COLO668 (cell line): ENCODE data around the gene LAMB1.
A peak's percentile ranks its signal among the peaks of the same experiment; 100 is the strongest.
"Not testable (repeated sequence)": the region's sequence is repeated elsewhere in the genome, so short reads cannot be mapped to it uniquely, and the experiment has no call there.

Experiments
- DNase-seq: peaks from one replicate; lab custom pipeline; 2025; ENCODE audit not compliant: unreplicated experiment; lab: John Stamatoyannopoulos, UW

Gene LAMB1

DNA sequence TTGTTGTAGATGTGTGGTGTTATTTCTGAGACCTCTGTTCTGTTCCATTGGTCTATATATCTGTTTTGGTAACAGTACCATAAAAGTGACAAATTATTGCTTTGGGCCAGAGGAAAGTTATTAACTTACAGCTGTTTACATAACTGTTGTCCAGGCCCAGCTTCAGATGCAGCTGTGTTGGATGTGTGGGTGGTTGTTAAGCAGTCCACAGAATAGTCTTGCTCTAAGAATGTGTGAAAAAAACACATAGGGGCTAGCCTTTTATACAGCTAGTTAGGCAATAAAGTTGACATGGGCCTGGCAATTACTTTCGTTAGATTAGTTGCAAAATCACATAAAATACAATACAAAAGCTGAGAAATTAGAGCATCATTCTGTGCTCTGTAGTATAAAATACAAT is 80.1 kb downstream of the LAMB1 start:
- DNase-seq, result no peak

DNA sequence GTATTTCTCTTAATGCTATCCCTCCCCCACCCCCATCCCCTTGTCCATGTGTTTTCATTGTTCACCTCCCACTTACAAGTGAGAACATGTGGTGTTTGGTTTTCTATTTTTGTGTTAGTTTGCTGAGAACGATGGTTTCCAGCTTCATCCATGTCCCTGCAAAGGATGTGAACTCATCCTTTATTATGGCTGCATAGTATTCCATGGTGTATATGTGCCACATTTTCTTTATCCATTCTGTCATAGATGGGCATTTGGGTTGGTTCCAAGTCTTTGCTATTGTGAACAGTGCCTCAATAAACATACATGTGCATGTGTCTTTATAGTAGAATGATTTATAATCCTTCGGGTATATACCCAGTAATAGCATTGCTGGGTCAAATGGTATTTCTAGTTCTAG is 81.1 kb downstream of the LAMB1 start:
- not testable (repeated sequence) for DNase-seq

DNA sequence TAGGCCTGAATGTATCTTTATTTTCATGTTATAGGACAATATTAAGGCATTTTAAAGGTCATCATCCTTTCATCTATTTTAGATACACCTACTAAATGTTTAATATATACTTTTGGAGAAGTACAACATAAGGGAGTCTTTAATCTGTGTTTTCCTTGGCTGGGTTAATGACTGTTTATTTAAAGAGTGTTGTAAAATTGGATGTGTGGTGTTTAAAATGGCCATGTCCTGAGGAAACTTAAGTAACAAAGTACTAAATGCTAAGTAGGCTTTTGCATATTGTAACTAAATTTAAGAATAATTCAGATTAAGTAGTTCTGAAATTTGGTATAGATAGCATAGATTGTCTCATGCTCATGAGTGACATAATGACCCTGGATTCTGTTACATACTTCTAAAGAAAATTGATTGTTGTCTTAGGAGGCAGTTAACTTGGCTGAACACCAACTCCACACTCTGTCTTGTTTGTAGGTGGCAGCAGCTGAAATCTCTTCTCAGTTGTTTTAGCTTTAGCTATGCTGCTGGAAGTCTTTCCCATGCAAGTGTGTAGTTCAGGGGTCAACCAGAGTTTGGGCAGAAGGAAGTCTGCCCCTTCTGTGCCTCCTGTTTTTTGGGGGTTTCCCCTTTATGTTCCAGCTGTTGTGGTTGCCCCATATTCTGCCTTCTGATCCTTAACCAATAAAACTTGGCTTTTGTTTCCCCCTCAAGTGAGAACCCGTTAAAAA is 82.8 kb downstream of the LAMB1 start:
- no peak for DNase-seq

GRCh38 chr7:107918948-107919347 is 84.0 kb downstream of the LAMB1 start:
- DNase-seq, result no peak

GRCh38 chr7:107917763-107918651 is 85.0 kb downstream of the LAMB1 start:
- no peak for DNase-seq

DNA sequence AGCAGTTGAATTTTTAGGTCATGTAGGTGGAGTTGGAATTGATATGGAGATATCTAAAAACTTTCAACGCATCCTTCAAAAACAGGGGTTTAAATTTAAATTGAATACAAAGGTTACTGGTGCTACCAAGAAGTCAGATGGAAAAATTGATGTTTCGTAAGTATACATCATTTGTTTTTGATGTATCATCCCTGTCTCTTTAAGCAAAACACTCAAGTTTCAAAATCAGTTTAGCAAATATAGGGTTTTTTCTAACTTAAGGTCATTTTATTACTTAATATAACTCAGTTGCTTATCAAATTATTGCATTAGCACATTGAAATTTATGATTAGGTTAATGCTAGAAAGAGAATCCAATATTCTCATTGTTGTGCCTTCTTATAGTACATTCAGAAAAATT is 87.4 kb downstream of the LAMB1 start:
- DNase-seq, result no peak

GRCh38 chr7:107914831-107915230 is 88.1 kb downstream of the LAMB1 start:
- no peak for DNase-seq

DNA sequence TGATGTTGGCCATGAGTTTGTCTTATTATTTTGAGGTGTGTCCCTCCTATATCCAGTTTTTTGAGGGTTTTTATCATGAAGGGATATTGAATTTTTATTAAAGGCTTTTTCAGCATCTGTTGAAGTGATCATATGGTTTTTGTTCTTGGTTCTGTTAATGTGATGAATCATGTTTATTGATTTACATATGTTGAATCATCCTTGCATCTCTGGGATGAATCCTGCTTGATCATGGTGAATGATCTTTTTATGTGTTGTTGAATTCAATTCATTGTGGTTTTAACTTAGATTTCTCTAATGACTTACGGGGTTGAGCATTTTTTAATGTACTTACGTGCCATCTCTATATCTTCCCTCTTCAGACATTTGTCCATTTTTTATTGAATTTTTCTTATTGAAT is 89.1 kb downstream of the LAMB1 start:
- no peak for DNase-seq

DNA sequence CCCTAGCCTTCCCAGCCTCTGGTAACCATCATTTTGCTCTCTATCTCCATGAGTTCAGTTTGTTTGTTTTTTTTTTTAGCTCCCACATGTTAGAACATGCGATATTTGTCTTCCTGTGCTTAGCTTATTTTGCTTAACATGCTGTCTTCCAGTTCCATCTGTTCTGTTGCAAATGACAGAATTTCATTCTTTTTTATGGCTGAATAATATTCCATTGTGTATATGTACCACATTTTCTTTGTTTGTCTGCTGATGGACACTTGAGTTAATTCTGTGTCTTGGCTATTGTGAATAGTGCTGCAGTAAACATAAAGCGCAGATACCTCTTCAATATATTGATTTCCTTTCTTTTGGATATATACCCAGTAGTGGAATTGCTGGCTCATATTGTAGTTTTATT is 91.0 kb downstream of the LAMB1 start:
- no peak for DNase-seq

DNA sequence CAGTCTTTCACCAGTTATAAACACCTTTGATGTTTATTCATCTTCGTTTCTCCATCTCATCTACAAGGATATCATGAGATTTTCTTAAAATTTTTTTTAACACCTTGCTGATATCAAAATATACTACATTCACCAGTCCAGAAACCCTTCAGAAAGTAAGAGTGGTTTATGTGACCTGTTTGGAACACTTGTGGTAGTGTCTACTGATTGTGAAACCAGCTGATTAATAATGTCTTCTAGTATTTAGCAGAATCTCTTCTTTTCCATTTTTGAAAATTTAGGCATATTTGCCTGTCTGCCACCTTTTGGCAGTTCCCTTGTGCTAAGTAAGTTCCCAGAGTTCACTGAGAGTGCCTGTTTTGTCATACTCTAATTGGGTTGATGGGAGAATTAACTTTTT is 93.5 kb downstream of the LAMB1 start:
- DNase-seq, result no peak

GRCh38 chr7:107907790-107908189 is 95.2 kb downstream of the LAMB1 start:
- no peak for DNase-seq

- DNase-seq, result no peak
Measured at GRCh38 chr7:107902381-107902780, 100.6 kb downstream of the LAMB1 start.

DNA sequence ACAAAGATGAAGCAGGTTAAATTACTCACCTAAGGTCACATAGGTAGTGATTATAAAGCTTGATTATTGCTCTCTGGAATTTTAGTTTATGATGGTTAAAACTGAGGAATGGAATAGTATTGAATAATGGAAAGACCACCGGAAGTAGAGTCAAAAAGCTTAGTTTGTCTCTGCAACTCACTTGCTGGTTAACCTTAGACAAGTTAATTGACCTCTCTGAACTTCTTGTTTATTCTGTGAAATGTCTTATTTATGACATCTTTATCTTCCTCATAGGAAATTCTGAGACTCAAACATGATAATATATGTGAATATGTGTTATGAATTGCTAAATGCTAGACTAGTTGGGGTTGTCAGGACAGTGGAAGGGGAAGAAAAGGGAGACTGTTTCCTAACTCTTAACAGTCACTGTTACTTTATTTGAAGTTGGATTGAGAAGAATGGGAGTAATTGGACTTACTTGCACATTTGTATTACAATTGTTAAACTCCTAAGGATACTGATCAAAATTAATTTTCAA is 102.4 kb downstream of the LAMB1 start:
- DNase-seq, result no peak

DNA sequence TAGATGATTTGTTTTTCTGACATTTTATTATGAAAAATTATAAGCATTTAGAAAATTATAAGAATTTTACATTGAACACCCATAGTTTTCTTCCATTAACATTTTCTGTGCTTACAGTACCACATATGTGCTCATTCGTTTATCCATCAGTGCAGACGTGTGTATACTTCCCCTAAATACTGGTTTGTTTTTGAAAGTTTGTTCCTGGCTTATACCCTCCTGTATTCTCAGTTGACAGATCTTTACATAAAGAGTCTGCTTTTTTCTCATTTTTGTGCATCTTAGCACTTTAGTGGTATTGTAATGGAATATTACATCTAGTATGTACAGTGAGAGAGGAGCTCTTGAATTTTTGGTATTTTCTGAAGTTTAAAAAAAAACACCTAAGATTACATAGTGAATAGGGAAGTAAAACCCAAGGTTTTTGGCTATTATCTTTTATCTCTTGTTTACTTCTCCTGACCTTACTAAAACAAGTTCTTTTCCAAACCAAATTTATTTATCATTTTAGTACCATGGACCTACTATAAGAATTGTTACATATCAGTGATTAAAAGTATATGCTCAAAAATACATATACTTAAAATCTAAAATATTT is 103.9 kb downstream of the LAMB1 start:
- DNase-seq, result no peak

DNA sequence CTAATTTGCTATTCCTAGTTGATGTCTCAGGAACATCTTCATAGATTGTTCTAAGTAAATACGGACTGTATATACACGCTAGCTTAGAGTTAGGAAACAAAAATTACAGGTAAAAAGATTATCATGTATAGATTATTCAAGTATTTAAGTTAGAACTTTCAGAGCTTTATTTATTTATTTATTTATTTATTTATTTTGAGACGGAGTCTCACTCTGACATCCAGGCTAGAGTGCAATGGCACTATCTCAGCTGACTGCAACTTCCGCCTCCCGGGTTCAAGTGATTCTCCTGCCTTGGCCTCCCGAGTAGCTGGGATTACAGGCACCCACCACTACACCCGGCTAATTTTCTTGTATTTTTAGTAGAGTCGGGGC is 110.6 kb downstream of the LAMB1 start:
- DNase-seq, result not testable (repeated sequence)

- peak; percentile 7 for DNase-seq
Measured at GRCh38 chr7:107891636-107892366, 111.2 kb downstream of the LAMB1 start.

DNA sequence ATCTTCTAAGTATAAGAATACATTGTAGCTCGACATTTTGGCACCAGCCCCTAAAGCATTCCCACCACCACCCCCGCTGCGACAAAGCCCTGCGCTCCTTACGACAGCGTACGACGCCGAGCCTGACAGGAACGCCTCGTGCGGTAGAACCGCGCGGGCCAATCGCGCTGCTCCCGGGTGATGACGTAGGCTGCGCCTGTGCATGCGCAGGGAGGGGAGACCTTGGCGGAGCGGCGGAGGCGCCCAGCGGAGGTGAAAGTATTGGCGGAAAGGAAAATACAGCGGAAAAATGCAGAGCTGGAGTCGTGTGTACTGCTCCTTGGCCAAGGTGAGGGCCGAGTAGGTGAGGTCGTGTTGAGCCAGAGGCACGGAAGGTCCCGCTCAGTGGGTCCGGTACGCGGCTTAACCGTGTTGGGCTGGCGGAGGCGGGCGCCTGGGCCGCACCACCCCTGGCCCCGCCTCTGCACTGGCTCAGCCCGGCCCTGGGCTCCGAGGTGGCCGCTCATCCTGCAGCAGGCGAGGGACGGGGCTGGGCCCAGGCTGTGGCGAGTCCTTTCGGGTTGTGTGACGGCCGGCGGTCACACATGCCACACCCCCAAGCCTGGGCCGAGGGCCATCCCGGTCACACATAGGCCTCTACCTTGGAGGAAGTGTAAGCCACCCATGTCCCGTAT is 111.9 kb downstream of the LAMB1 start, which contains the start of gene DLD:
Gene DLD (plus strand): TSS at position 222 of the 674 bp plus-strand sequence. CDS start 68 bp downstream, at position 290.
- DNase-seq, result peak; percentile 94

DNA sequence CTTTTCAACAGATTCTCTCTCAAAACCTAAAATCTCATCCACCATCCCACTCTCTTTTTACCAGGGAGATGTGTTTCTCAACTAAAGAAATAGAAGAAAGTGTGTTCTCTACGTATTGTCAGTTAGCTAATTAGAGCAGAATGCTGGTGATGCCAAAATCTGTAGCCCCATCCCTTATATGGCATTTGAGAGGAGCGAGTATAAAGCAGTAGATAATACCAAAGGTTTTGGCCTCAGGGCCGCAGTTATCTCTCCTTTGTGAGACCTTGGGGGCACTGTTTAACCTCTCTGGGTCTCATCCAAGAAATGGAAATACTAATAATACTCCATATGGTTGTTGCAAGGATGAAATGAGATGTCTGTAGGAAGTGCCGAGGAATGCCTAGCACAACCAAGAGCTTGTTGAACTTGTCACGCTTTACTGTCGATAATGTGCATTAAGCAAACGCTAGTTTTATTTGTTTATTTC is 112.4 kb downstream of the LAMB1 start:
- DNase-seq, result no peak

- no peak for DNase-seq
Measured at GRCh38 chr7:107889992-107890391, 113.0 kb downstream of the LAMB1 start.

GRCh38 chr7:107887827-107888226 is 115.1 kb downstream of the LAMB1 start:
- not testable (repeated sequence) for DNase-seq
